Subcutaneous abdominal adipose tissue (tissue), 5 donors: ENCODE data around the gene KRTAP12-1.
"Not testable (repeated sequence)": the region's sequence is repeated elsewhere in the genome, so short reads cannot be mapped to it uniquely, and the experiment has no call there.

Source experiments
- H3K27ac ChIP-seq: one replicate; pipeline ENCODE4 v1.7.0; 2013; ENCODE audit warnings: low read depth, mild to moderate bottlenecking, inconsistent platforms, low read length, moderate library complexity
- H3K27me3 ChIP-seq, 5 donors: one replicate each; pipeline ENCODE4 v1.7.0; 2013; ENCODE audit warnings: low read length in 5 of 5, inconsistent platforms in 1 of 5; ENCODE audit not compliant: control insufficient read depth in 5 of 5, insufficient read depth in 4 of 5
- H3K36me3 ChIP-seq, 5 donors: one replicate each; pipeline ENCODE4 v1.7.0; 2013; ENCODE audit warnings: low read length in 5 of 5; ENCODE audit not compliant: control insufficient read depth in 5 of 5, insufficient read depth in 5 of 5
- H3K4me1 ChIP-seq, 5 donors: one replicate each; pipeline ENCODE4 v1.7.0; 2013; ENCODE audit warnings: low read length in 5 of 5, mild to moderate bottlenecking in 3 of 5, moderate library complexity in 1 of 5; ENCODE audit not compliant: control insufficient read depth in 5 of 5, insufficient read depth in 5 of 5
- H3K4me3 ChIP-seq, 5 donors: one replicate each; pipeline ENCODE4 v1.7.0; 2013; ENCODE audit warnings: low read length in 5 of 5, low read depth in 1 of 5
- H3K9ac ChIP-seq, 5 donors: one replicate each; pipeline ENCODE4 v1.7.0; 2013; ENCODE audit warnings: low read length in 5 of 5, mild to moderate bottlenecking in 4 of 5, moderate library complexity in 3 of 5
- H3K9me3 ChIP-seq, 5 donors: one replicate each; pipeline ENCODE4 v1.7.0; 2013; ENCODE audit warnings: low read length in 5 of 5; ENCODE audit not compliant: control insufficient read depth in 5 of 5
- donor health status: healthy.
- donor health status: healthy.
- donor health status: healthy.
- donor health status: healthy.
- donor health status: healthy.

Gene KRTAP12-1

DNA sequence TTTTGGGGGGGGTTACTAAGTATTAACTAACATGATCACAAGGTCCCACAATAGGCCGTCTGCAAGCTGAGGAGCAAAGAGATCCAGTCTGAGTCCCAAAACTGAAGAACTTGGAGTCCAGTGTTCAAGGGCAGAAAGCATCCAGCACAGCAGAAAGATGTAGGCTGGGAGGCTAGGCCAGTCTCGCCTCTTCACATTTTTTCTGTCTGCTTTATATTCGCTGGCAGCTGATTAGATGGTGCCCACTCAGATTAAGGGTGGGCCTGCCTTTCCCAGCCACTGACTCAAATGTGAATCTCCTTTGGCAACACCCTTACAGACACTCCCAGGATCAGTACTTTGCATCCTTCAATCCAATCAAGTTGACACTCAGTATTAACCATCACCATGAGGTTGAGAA lies 7.8 kb upstream of the KRTAP12-1 start:
- peaks cover under 1 to 22% (median 12%) of the 10 kb centered on the region in 5 donors for H3K27me3 ChIP-seq
- not testable (repeated sequence) for H3K9ac ChIP-seq, H3K27ac ChIP-seq, H3K4me3 ChIP-seq, H3K4me1 ChIP-seq, H3K36me3 ChIP-seq
- H3K9me3 ChIP-seq, result peaks cover 0 to 18% (median 5%) of the 10 kb centered on the region in 5 donors

DNA sequence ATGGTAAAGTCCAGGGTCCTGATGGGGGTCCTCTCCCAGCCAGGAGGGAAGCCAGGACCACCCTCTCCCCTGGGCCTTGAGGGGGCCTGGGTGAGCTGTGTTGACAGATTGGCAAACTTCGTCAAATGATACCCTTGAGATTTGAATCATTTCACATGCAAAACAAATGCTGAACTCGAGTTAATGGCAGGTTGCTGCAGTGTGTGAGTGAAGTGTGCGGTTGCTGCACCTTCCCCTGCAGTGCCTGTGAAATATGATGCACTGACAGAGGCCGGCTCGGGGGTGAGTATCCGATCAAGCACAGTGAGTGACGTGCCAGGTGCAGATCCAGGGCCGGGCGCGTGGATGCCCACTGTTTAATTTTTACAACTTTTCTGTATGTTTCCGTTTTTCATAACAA lies 5.7 kb upstream of the KRTAP12-1 start:
- Histone ChIP-seq H3K4me1 (peaks cover 0 to 2% (median 0%) of the 10 kb centered on the region in 5 donors), H3K27me3 (peaks cover 0 to 26% (median 12%) of the 10 kb centered on the region in 5 donors), H3K27ac (no peak overlapping the region), H3K36me3 (no peaks in the 10 kb centered on the region), H3K9me3 (peaks cover 0 to 8% (median 2%) of the 10 kb centered on the region in 5 donors), H3K9ac (no peak overlapping the region), H3K4me3 (no peak overlapping the region)

DNA sequence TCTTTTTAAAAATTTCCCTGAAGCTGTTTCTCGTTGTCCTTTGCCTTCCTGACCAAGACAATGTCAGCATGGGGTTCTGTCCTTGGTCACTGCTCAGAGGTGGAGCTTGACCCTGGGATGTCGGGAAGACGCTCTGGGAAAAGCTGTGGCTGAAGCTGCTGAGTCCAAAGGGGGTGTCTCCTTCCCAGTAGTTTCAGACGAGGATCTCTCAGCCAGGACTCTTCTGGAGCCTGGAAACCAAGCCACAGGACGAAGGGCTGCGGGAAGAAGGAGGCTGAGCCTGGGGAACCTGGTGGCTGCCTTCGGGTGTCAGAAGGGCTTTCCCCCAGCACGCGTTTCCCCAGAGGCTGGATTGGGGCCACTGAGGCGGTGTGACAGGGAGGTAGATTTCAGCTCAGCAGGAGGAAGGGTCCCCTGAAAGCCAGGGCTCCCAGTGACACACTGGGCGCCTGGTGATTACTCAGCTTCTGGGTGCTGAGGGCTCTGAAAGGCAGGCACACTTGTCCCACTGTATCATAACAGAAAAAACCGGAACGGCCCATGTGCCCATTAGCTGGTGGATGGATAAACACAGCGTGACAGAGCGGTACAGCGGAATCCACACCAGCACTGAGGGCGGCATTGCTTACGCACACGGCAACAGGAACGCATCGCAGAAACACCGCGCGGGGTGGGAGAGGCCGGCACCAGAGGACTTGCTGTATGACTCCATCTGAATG lies 5.0 kb upstream of the KRTAP12-1 start:
- Histone ChIP-seq H3K9me3 (peaks cover 0 to 1% (median 0%) of the 10 kb centered on the region in 5 donors), H3K4me1 (peaks cover 0 to 2% (median 0%) of the 10 kb centered on the region in 5 donors), H3K4me3 (no peak overlapping the region), H3K9ac (no peak overlapping the region), H3K36me3 (no peaks in the 10 kb centered on the region), H3K27me3 (peaks cover 0 to 26% (median 12%) of the 10 kb centered on the region in 5 donors), H3K27ac (no peak overlapping the region)

DNA sequence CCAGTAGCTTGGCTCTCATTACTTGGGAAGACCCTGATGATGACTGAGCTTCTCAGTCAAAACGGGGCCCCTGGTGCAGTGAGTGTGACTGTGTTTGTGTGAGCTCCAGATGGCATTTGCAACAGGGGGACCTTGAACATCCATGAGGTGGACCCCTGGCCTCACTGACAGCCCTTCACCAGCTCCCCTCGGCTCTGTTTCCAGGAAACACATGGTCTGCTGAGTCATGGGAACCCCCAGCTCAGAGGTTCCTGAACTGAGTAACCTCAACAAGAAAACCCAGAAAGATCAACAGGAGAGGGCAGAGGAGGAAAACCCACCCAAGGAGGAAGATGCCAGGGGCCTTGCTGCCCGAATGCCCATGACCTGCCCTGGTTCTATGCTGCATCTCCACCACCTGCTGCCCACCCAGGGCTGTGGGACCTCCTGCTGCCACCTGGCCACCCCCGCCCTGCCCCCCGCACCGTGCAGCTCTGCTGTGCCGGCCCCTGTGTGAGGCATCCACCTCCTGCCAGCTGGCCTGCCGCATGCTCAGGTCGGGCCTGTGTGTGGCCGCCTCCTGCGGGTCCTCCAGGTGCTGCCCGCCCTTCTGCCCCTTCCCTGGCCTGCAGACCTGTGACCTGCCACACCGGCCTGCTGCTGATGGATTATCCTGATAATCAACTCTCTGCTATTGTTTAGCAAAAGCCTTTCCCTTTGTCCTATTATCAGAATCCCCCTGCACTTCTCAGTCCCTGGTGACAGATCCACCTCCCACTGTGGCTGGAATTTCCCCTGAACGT lies 4.2 kb upstream of the KRTAP12-1 start:
- Histone ChIP-seq H3K36me3 (no peaks in the 10 kb centered on the region), H3K27me3 (peaks cover 0 to 30% (median 12%) of the 10 kb centered on the region in 5 donors), H3K9ac (no peak overlapping the region), H3K9me3 (no peaks in the 10 kb centered on the region), H3K27ac (no peak overlapping the region), H3K4me1 (peaks cover 0 to 2% (median 0%) of the 10 kb centered on the region in 5 donors), H3K4me3 (no peak overlapping the region)

DNA sequence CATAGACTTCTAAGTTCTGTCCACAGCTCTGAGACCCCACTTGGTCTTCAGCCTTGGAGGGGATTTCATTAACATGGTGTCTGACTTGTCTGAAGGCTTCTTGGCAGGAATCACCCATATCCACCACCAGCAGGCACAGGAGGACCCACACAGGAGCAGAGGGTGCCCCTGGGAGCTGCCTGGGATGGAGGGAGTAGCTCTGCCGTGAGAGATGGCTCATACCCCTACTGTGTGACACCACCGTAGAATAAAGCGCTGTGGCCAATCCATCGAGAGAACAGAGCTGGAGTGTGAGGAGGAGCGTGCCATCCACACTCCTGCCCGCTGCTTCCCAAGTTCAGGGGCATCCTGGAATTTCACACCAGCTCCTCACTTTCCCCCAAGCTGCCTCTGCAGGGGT lies 3.1 kb upstream of the KRTAP12-1 start:
- not testable (repeated sequence) for H3K36me3 ChIP-seq, H3K4me1 ChIP-seq, H3K9me3 ChIP-seq, H3K9ac ChIP-seq, H3K27ac ChIP-seq, H3K4me3 ChIP-seq
- peaks cover 0 to 30% (median 12%) of the 10 kb centered on the region in 5 donors for H3K27me3 ChIP-seq

DNA sequence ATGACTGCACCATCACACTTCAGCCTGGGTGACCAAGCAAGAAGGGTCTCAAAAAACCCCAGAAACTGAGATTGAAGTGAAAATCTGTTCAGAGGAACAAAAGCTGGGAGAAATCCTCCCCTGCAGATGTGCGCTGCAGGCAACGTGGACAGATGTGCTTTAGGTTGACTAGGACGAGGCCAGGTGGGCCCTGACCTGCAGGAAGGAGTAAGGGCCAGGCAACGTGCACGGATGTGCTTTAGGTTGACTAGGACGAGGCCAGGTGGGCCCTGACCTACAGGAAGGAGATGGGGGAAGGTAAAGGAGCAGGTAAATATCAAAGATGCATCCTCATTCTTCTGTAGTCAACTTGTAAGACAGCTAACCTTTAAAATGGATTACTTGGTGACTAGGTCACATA lies 2.5 kb upstream of the KRTAP12-1 start:
- no peak overlapping the region for H3K27ac ChIP-seq
- no peaks in the 10 kb centered on the region for H3K36me3 ChIP-seq
- H3K4me1 ChIP-seq, result peaks cover 0 to 2% (median 0%) of the 10 kb centered on the region in 5 donors
- no peaks in the 10 kb centered on the region for H3K9me3 ChIP-seq
- peaks cover 0 to 30% (median 12%) of the 10 kb centered on the region in 5 donors for H3K27me3 ChIP-seq
- no peak overlapping the region for H3K9ac ChIP-seq
- no peak overlapping the region for H3K4me3 ChIP-seq

DNA sequence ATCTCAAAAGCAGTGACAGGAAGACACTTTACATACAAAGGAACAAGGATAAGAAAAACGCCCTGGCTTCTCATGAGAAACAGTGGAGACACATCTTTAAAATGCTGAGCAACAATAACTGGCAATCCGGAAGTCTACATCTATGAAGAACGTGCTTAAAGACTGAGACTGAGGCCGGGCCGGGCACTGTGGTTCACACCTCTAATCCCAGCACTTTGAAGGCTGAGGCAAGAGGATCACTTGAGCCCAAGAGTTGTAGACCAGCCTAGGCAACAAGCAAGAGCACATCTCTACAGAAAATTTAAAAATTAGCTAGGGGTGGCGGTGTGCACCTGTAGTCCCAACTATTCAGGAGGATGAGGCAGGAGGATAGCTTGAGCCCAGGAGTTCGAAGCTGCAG lies 2.1 kb upstream of the KRTAP12-1 start:
- Histone ChIP-seq H3K9ac (no peak overlapping the region), H3K27ac (no peak overlapping the region), H3K27me3 (peaks cover 0 to 30% (median 12%) of the 10 kb centered on the region in 5 donors), H3K9me3 (no peaks in the 10 kb centered on the region), H3K4me1 (peaks cover 0 to 2% (median 0%) of the 10 kb centered on the region in 5 donors), H3K36me3 (no peaks in the 10 kb centered on the region), H3K4me3 (no peak overlapping the region)

DNA sequence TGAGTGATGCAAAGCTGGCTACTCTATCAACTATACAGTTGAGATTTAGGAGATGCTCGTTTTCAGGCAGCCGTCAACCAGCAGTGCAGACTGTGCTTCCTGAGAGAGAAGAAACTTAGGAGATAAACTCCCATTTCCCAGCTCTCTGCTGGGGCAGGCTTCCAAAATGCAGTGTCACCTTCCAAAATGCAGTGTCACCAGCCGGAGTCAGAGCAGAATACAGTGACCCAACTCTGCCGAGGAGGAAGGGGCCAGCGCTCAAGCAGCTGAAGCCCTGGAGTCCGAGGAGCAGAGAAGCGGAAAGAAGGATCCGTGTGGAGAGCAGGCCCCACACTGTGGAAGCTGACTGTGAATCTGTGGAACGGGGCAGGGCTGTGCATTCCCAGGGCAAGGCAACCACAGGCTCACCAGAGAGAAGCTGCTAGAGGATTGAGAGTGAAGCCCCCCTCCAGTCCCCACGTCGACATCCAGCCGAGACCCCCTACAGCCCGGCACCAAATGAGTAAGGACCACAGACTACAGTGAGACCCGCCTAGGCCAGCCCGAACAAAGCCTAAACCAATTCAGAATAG lies 703 bp upstream of the KRTAP12-1 start:
- Histone ChIP-seq H3K4me3 (no peak overlapping the region), H3K27me3 (peaks cover 0 to 26% (median 11%) of the 10 kb centered on the region in 5 donors), H3K27ac (no peak overlapping the region), H3K4me1 (peaks cover 0 to 2% (median 0%) of the 10 kb centered on the region in 5 donors), H3K9ac (no peak overlapping the region), H3K9me3 (no peaks in the 10 kb centered on the region), H3K36me3 (no peaks in the 10 kb centered on the region)

DNA sequence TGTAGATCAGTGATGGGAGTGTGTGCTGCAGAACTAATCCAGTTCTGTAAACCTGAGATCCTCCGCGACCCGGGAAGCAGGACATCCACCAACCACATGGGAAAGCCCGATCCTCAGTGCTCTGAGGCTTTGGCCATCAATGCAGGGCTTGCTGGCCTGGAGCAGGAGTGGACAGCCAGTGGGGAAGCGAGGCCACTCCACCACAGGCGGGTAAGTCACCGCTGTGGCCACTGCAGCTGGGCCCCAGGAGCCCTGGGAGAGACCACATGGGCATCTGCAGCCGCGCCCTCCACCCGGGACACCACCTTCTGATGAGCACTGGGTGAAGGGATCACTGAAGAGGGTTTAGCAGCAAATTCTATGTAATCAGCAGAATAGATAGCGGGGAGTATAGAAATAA lies 811 bp downstream of the KRTAP12-1 start:
- H3K36me3 ChIP-seq, result no peaks in the 10 kb centered on the region
- no peak overlapping the region for H3K27ac ChIP-seq
- no peaks in the 10 kb centered on the region for H3K4me1 ChIP-seq
- H3K9me3 ChIP-seq, result no peaks in the 10 kb centered on the region
- peaks cover 0 to 12% (median 5%) of the 10 kb centered on the region in 5 donors for H3K27me3 ChIP-seq
- no peak overlapping the region for H3K4me3 ChIP-seq
- no peak overlapping the region for H3K9ac ChIP-seq

DNA sequence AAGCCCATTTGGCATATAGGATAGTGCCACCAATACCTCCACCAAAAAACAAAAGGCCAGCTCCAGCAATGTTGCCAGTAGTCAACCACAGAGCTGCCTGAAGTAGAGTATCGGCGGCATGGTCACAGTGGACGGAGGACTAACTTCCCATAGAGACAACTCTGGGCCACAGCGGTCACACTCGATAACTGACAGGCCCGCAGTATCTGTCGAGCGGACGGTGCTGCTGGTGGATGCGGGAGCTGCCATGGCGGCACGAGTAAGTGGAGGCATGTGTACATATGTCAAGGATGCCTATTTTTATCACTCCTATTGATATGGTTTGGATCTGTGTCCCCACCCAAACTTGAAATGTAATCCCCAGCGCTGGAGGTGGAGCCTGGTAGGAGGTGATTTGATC lies 4.1 kb downstream of the KRTAP12-1 start:
- Histone ChIP-seq H3K36me3 (no peaks in the 10 kb centered on the region), H3K27me3 (peaks cover 0 to 5% (median 4%) of the 10 kb centered on the region in 5 donors), H3K27ac (no peak overlapping the region), H3K4me3 (no peak overlapping the region), H3K9me3 (peaks cover 0 to 4% (median 0%) of the 10 kb centered on the region in 5 donors), H3K9ac (no peak overlapping the region), H3K4me1 (no peaks in the 10 kb centered on the region)
